Activated B cell treated with CpG ODN at 0.5 μM for 24 hours (primary cell): ENCODE measurements around the gene CHRD. TPM values are rescaled to one million over a fixed set of nuclear protein-coding genes. Genes with fewer than 3 reads are reported as not detected.

ENCODE experiments used
- ATAC-seq: fragments of 200-7000 bp; cut with Tn5 transposase; one replicate; pipeline ENCODE4 v1.10.0; 2021; ENCODE audit warnings: low read depth, mild to moderate bottlenecking, moderate library complexity
- CTCF ChIA-PET: fragments of 350-600 bp; sonication (Branson Sonifier 250); formaldehyde crosslinking; loops from one replicate; lab custom pipeline; 2021; ENCODE audit warnings: antibody characterized with exemption; lab: Charles Lee
- POLR2A ChIA-PET: fragments of 350-600 bp; sonication (Branson Sonifier 250); formaldehyde crosslinking; loops from one replicate; lab custom pipeline; 2021; ENCODE audit warnings: antibody characterized with exemption; lab: Charles Lee
- DNase-seq: peaks from one replicate; pipeline ENCODE4 v3.0.0; 2022
- H3K27ac Mint-ChIP-seq: one replicate; pipeline ENCODE4 v1.8.0; 2020; ENCODE audit warnings: mixed read lengths
- H3K27me3 Mint-ChIP-seq: one replicate; pipeline ENCODE4 v1.8.0; 2021; ENCODE audit warnings: mixed read lengths
- H3K36me3 Mint-ChIP-seq: one replicate; pipeline ENCODE4 v1.8.0; 2021; ENCODE audit warnings: low read depth, mixed read lengths
- H3K4me1 Mint-ChIP-seq: one replicate; pipeline ENCODE4 v1.8.0; 2021; ENCODE audit warnings: mixed read lengths
- H3K4me3 Mint-ChIP-seq: one replicate; pipeline ENCODE4 v1.8.0; 2020; ENCODE audit warnings: mild to moderate bottlenecking, mixed read lengths
- H3K9me3 Mint-ChIP-seq: one replicate; pipeline ENCODE4 v1.8.0; 2020; ENCODE audit warnings: mixed read lengths
- CTCF ChIP-seq: fragments of 200-600 bp; IDR thresholded peaks from one replicate; pipeline ENCODE4 v1.8.0; 2022; ENCODE audit warnings: antibody characterized with exemption, mild to moderate bottlenecking
- intact Hi-C: fragments of 100-400 bp; cut with micrococcal nuclease; formaldehyde crosslinking; loops from one replicate; pipeline ENCODE4 v1.15.1; 2024
- total RNA-seq: library from RNA; stranded (reverse); gene quantifications from 2 replicates; pipeline ENCODE4 v1.2.3, GENCODE V29; 2022

CHRD gene
- total RNA-seq, 1 donor from 2014 or later = not detected

- Mint-ChIP-seq H3K27me3 (no peaks in the 10 kb centered on the region), H3K4me1 (peaks cover 21% of the 10 kb centered on the region), H3K27ac (no peak overlapping the region), H3K4me3 (no peak overlapping the region), H3K9me3 (no peaks in the 10 kb centered on the region), H3K36me3 (peaks cover 51% of the 10 kb centered on the region)
- TF ChIP-seq CTCF = no peak
- ChIA-PET CTCF (interaction anchor here (0.5 to 1.1 kb wide), 2 partner anchors 194 to 437 kb away, joined by 3 read pairs; partner anchors contain the start of gene EPHB3), POLR2A (no interaction called here)
- DNase-seq (no peak), ATAC-seq (no peak)
- intact Hi-C loops = no loop called here
These were observed 13.1 kb upstream of the CHRD start for GRCh38 chr3:184366619-184367289.

GRCh38 chr3:184368116-184368515, 11.7 kb upstream of the CHRD start:
- POLR2A ChIA-PET = no interaction called here
- H3K9me3 Mint-ChIP-seq = no peaks in the 10 kb centered on the region
- peaks cover 19% of the 10 kb centered on the region for H3K4me1 Mint-ChIP-seq
- intact Hi-C loops = no loop called here
- H3K4me3 Mint-ChIP-seq = no peak overlapping the region
- H3K27me3 Mint-ChIP-seq = no peaks in the 10 kb centered on the region
- DNase-seq (no peak), ATAC-seq (no peak)
- H3K27ac Mint-ChIP-seq = no peak overlapping the region
- TF ChIP-seq CTCF = no peak
- peaks cover 46% of the 10 kb centered on the region for H3K36me3 Mint-ChIP-seq
- CTCF ChIA-PET = no interaction called here

GRCh38 chr3:184368586-184369183, 11.2 kb upstream of the CHRD start:
- intact Hi-C loops = no loop called here
- no peak for ATAC-seq
- CTCF ChIA-PET = no interaction called here
- DNase-seq = no peak
- no peak overlapping the region for H3K27ac Mint-ChIP-seq
- no peak overlapping the region for H3K4me3 Mint-ChIP-seq
- H3K36me3 Mint-ChIP-seq = peaks cover 41% of the 10 kb centered on the region
- peaks cover 14% of the 10 kb centered on the region for H3K4me1 Mint-ChIP-seq
- TF ChIP-seq CTCF = no peak
- POLR2A ChIA-PET = no interaction called here
- H3K9me3 Mint-ChIP-seq = no peaks in the 10 kb centered on the region
- no peaks in the 10 kb centered on the region for H3K27me3 Mint-ChIP-seq

GRCh38 chr3:184371570-184372018, 8.3 kb upstream of the CHRD start:
- intact Hi-C loops = loop anchor here (1.0 to 2.0 kb wide), 4 partner anchors 142 to 406 kb away; no protein-coding TSS in a partner anchor
- Mint-ChIP-seq H3K36me3 (peaks cover 31% of the 10 kb centered on the region), H3K9me3 (no peaks in the 10 kb centered on the region), H3K27ac (no peak overlapping the region), H3K4me3 (no peak overlapping the region), H3K4me1 (peaks cover 2% of the 10 kb centered on the region), H3K27me3 (peaks cover 15% of the 10 kb centered on the region)
- no peak for TF ChIP-seq CTCF
- DNase-seq (no peak), ATAC-seq (peak; percentile 97)
- ChIA-PET POLR2A (no interaction called here), CTCF (interaction anchor here (0.6 to 5.3 kb wide), 11 partner anchors 9 to 377 kb away, joined by 3 to 75 read pairs (median 4); partner anchors contain the start of gene EPHB3)

- no peak overlapping the region for H3K27ac Mint-ChIP-seq
- ChIA-PET POLR2A (interaction anchor here (1.1 kb wide), 1 partner anchor 10 kb away, joined by 3 read pairs; no protein-coding TSS in a partner anchor), CTCF (interaction anchor here (1.2 to 5.3 kb wide), 6 partner anchors 9 to 189 kb away, joined by 3 to 75 read pairs (median 9); partner anchors contain the start of gene EPHB3)
- H3K36me3 Mint-ChIP-seq = peaks cover 23% of the 10 kb centered on the region
- peaks cover 22% of the 10 kb centered on the region for H3K27me3 Mint-ChIP-seq
- DNase-seq = no peak
- no peak for TF ChIP-seq CTCF
- H3K9me3 Mint-ChIP-seq = no peaks in the 10 kb centered on the region
- intact Hi-C loops = no loop called here
- H3K4me1 Mint-ChIP-seq = peaks cover 2% of the 10 kb centered on the region
- no peak overlapping the region for H3K4me3 Mint-ChIP-seq
- no peak for ATAC-seq
These were observed 7.5 kb upstream of the CHRD start for GRCh38 chr3:184372296-184372821.
